Measurements from ENCODE around the gene ATOH8.

ATOH8 gene

GRCh38 chr2:85706599-85707296 lies 47.0 kb upstream of the ATOH8 start:
- DNase-seq (ENCODE audit: low spot score): no peak
- no peak for TF ChIP-seq CTCF (conservative IDR thresholded peaks at IDR 0.05; ENCODE audit: low read depth)
- CTCF ChIA-PET: interaction anchor here (0.6 to 2.7 kb wide), 21 partner anchors 11 to 480 kb away, joined by 3 to 9 read pairs (median 4); no protein-coding TSS in a partner anchor
- POLR2A ChIA-PET (ENCODE audit: low non-redundant PET): no interaction called here
- peak overlapping the region; percentile 75 for H3K27ac ChIP-seq

GRCh38 chr2:85707304-85707703 lies 46.5 kb upstream of the ATOH8 start:
- no peak overlapping the region for H3K27ac ChIP-seq
- ChIA-PET POLR2A (ENCODE audit: low non-redundant PET) (no interaction called here), CTCF (interaction anchor here (0.5 to 2.0 kb wide), 21 partner anchors 8 to 481 kb away, joined by 3 to 9 read pairs (median 4); no protein-coding TSS in a partner anchor)
- TF ChIP-seq CTCF (conservative IDR thresholded peaks at IDR 0.05; ENCODE audit: low read depth): peak; percentile 89
- peak; percentile 73 for DNase-seq (ENCODE audit: low spot score)

DNA sequence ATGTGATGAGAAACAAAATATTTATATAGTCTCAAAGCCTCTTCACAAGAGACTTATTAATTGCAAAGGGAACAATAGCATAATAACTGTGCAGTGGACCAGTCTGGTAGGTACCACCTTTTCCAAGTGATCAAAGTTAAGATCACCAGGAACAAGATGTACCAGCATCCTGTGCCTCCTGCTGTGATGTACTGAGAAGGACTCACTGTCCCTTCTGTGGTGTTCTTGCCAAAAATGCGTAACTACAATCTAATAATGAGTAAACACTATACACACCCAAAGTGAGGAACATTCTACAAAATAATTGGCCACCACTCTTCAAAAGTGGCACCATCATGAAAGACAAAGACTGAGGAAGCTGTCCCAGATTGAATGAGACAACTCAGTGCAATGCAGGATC lies 45.1 kb upstream of the ATOH8 start:
- no peak for DNase-seq (ENCODE audit: low spot score)
- POLR2A ChIA-PET (ENCODE audit: low non-redundant PET): no interaction called here
- CTCF ChIA-PET: interaction anchor here (1.4 kb wide), 1 partner anchor 29 kb away, joined by 6 read pairs; no protein-coding TSS in a partner anchor
- no peak overlapping the region for H3K27ac ChIP-seq
- no peak for TF ChIP-seq CTCF (conservative IDR thresholded peaks at IDR 0.05; ENCODE audit: low read depth)

DNA sequence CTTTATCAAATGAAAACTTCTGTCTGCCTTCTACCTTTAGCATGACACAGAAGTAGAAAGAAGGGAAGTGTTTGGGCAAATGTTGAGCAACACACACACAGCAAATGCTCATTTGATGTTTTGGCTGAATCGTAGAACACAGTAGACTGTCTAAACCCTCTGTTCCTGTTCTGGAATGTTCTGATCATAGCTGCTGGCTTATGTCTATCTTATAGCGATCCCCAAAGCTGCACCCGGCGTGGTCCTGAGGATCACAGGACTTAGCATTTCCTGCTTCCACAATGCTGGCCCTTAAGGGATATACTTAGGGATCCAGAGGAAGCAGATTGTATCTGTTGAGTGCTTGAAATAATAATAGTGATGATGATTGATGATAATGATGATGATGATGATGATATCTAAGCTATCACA lies 44.4 kb upstream of the ATOH8 start:
- DNase-seq (ENCODE audit: low spot score): no peak
- no peak overlapping the region for H3K27ac ChIP-seq
- no peak for TF ChIP-seq CTCF (conservative IDR thresholded peaks at IDR 0.05; ENCODE audit: low read depth)
- POLR2A ChIA-PET (ENCODE audit: low non-redundant PET): no interaction called here
- CTCF ChIA-PET: interaction anchor here (1.4 kb wide), 1 partner anchor 30 kb away, joined by 6 read pairs; no protein-coding TSS in a partner anchor

GRCh38 chr2:85710687-85711577 lies 42.9 kb upstream of the ATOH8 start:
- no peak for DNase-seq (ENCODE audit: low spot score)
- H3K27ac ChIP-seq: no peak overlapping the region
- no peak for TF ChIP-seq CTCF (conservative IDR thresholded peaks at IDR 0.05; ENCODE audit: low read depth)
- ChIA-PET CTCF (interaction anchor here (1.3 kb wide), 1 partner anchor 32 kb away, joined by 4 read pairs; no protein-coding TSS in a partner anchor), POLR2A (ENCODE audit: low non-redundant PET) (no interaction called here)

DNA sequence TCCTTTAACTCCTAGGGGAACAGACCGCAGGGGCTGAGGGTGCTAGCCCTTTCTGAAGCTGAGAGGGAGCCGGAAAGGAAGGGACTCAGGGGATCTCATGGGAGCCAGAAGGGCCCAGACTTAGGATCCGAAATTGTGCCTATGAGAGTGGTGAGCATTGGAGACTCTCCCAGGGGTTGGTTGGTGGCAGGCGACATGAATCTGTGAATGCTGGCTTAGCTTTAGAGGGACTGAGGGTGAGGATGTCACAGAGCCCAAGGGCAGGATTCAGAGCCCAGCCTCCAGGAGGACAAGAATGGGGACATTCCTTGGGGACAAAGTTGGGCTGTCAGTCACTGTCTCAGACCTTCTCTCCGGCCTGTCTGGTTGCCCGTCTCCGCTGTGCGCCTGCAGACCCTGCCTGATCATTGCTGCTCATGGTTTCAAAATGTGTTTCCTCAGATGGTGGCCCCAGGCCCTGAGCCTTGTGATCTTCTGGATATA lies 42.2 kb upstream of the ATOH8 start:
- no peak overlapping the region for H3K27ac ChIP-seq
- POLR2A ChIA-PET (ENCODE audit: low non-redundant PET): no interaction called here
- no peak for DNase-seq (ENCODE audit: low spot score)
- CTCF ChIA-PET: interaction anchor here (1.1 kb wide), 1 partner anchor 33 kb away, joined by 4 read pairs; no protein-coding TSS in a partner anchor
- no peak for TF ChIP-seq CTCF (conservative IDR thresholded peaks at IDR 0.05; ENCODE audit: low read depth)
